GM12878 (cell line): ENCODE data around the gene BIRC7. TPM values are rescaled to one million over a fixed set of nuclear protein-coding genes. Genes with fewer than 3 reads are reported as not detected.
A peak's percentile ranks its signal among the peaks of the same experiment; 100 is the strongest.

Experiments
- ATAC-seq: fragments of 200-7000 bp; cut with Tn5 transposase; 3 replicates; pipeline ENCODE4 v1.9.1; 2020; ENCODE audit warnings: mild to moderate bottlenecking, moderate library complexity
- BruUV-seq: library from RNA; stranded (reverse); fragments of 400-500 nt; replicated peaks from 2 replicates; lab custom pipeline; 2021; lab: Mats Ljungman, UMichigan
- CTCF ChIA-PET: fragments of 300-600 bp; sonication (Branson Sonifier 250); formaldehyde crosslinking; extraction: SDS; loops from one replicate; lab custom pipeline; 2021; ENCODE audit warnings: inconsistent platforms; lab: Yijun Ruan, JAX
- POLR2A ChIA-PET: fragments of 350-600 bp; formaldehyde crosslinking; extraction: SDS; loops from one replicate; lab custom pipeline; 2021; ENCODE audit warnings: inconsistent platforms; lab: Charles Lee
- RAD21 ChIA-PET: fragments of 300-600 bp; sonication (Branson Sonifier 250); formaldehyde crosslinking; loops from one replicate; lab custom pipeline; 2023; ENCODE audit warnings: antibody characterized with exemption; ENCODE audit not compliant: unreplicated experiment; lab: Charles Lee
- SMC1A ChIA-PET: fragments of 300-600 bp; sonication (Branson Sonifier 250); formaldehyde crosslinking; loops from one replicate; lab custom pipeline; 2023; ENCODE audit not compliant: unreplicated experiment, uncharacterized antibody; lab: Charles Lee
- DNase-seq: peaks from one replicate; pipeline ENCODE4 v3.0.0-alpha.2; 2011; ENCODE audit warnings: low read depth, low spot score
- FAIRE-seq: peaks from 3 replicates; lab custom pipeline; 2011; peaks lifted over from hg19 to GRCh38; lab: Jason Lieb, UNC
- H2AFZ ChIP-seq: 2 replicates; pipeline ENCODE4 v1.6.0; 2011; ENCODE audit warnings: low read depth, low read length, control low read depth; ENCODE audit not compliant: control insufficient read depth
- H3K27ac ChIP-seq: 2 replicates; pipeline ENCODE4 v1.5.1; 2011; ENCODE audit warnings: control low read depth; ENCODE audit not compliant: control insufficient read depth, insufficient read depth
- H3K27me3 ChIP-seq, 2 experiments: replicated peaks in 1 of 2; 2 replicates each; pipeline versions ENCODE4 v1.6.0 to v1.6.1; 2011; ENCODE audit warnings: low read length in 1 of 2; ENCODE audit not compliant: control insufficient read depth in 2 of 2, insufficient read depth in 2 of 2
- H3K36me3 ChIP-seq, 2 experiments: 2 replicates each; pipeline ENCODE4 v1.5.1; 2011; ENCODE audit warnings: low read length in 1 of 2; ENCODE audit not compliant: control insufficient read depth in 2 of 2, insufficient read depth in 2 of 2
- H3K4me1 ChIP-seq: 2 replicates; pipeline ENCODE4 v1.6.1; 2011; ENCODE audit warnings: mild to moderate bottlenecking, low read length, moderate library complexity, mixed read lengths; ENCODE audit not compliant: control insufficient read depth, insufficient read depth
- H3K4me2 ChIP-seq: 2 replicates; pipeline ENCODE4 v1.6.0; 2011; ENCODE audit warnings: control low read depth; ENCODE audit not compliant: control insufficient read depth, insufficient read depth
- H3K4me3 ChIP-seq: fragments of 200-600 bp; sonication (generic); 2 replicates; pipeline ENCODE4 v1.5.1; 2016
- H3K79me2 ChIP-seq: 2 replicates; pipeline ENCODE4 v1.6.0; 2011; ENCODE audit warnings: low read length; ENCODE audit not compliant: control insufficient read depth, insufficient read depth
- H3K9ac ChIP-seq: 2 replicates; pipeline ENCODE4 v1.8.0; 2011; ENCODE audit warnings: low read length, control low read depth, mixed read lengths; ENCODE audit not compliant: control insufficient read depth, insufficient read depth
- H3K9me3 ChIP-seq: replicated peaks from 3 replicates; pipeline ENCODE4 v1.5.1; 2011; ENCODE audit warnings: mild to moderate bottlenecking, low read length; ENCODE audit not compliant: control insufficient read depth, insufficient read depth
- H4K20me1 ChIP-seq: 2 replicates; pipeline ENCODE4 v1.6.0; 2011; ENCODE audit not compliant: control insufficient read depth, insufficient read depth
- ATF7 ChIP-seq: fragments of 450-650 bp; IDR thresholded peaks from 2 replicates; pipeline ENCODE4 v1.6.1; 2016; ENCODE audit warnings: low read depth, mild to moderate bottlenecking
- CHD1 ChIP-seq: IDR thresholded peaks from 2 replicates; pipeline ENCODE4 v1.6.1; 2012; ENCODE audit warnings: low read depth, low read length, improper control_type of control experiment
- EZH2 ChIP-seq: IDR thresholded peaks from 2 replicates; pipeline ENCODE4 v1.6.1; 2012; ENCODE audit warnings: low read depth, mild to moderate bottlenecking, control low read depth, inconsistent platforms, low read length, borderline replicate concordance; ENCODE audit not compliant: control insufficient read depth
- FOS ChIP-seq: IDR thresholded peaks from 3 replicates; pipeline ENCODE4 v1.6.1; 2011; ENCODE audit warnings: borderline replicate concordance; ENCODE audit not compliant: insufficient read length; ENCODE audit errors: extremely low read depth
- MTA3 ChIP-seq: IDR thresholded peaks from 2 replicates; pipeline ENCODE4 v1.6.1; 2012; ENCODE audit warnings: low read length, inconsistent platforms, borderline replicate concordance
- RAD51 ChIP-seq: fragments of 450-650 bp; IDR thresholded peaks from 2 replicates; pipeline ENCODE4 v1.6.1; 2016; ENCODE audit warnings: moderate library complexity, mild to moderate bottlenecking, inconsistent platforms
- RCOR1 ChIP-seq: conservative IDR thresholded peaks from 2 replicates; pipeline ENCODE4 v1.6.1; 2012; ENCODE audit warnings: low read depth, low read length, improper control_type of control experiment
- SMAD5 ChIP-seq: IDR thresholded peaks from 2 replicates; pipeline ENCODE4 v1.6.1; 2016; ENCODE audit warnings: antibody characterized with exemption, low read depth
- TBL1XR1 ChIP-seq: IDR thresholded peaks from 2 replicates; pipeline ENCODE4 v1.6.1; 2012; ENCODE audit warnings: low read depth, low read length, improper control_type of control experiment
- WGBS: methylation state at CpG from one replicate; pipeline ENCODE4 v1.1.6; 2016; ENCODE audit warnings: low lambda C conversion rate; ENCODE audit not compliant: insufficient replicate concordance, insufficient coverage; ENCODE audit errors: missing lambda C conversion rate; 5-methylcytosine and 5-hydroxymethylcytosine counted together
- in situ Hi-C: fragments of 300-500 bp; cut with MboI; formaldehyde crosslinking; loops from 9 replicates; pipeline ENCODE4 v1.14.3; 2018; ENCODE audit warnings: mixed read lengths
- intact Hi-C: fragments of 100-400 bp; cut with micrococcal nuclease; formaldehyde crosslinking; loops from one replicate; pipeline ENCODE4 v1.14.2; 2022; ENCODE audit not compliant: unreplicated experiment
- polyA plus RNA-seq, 11 experiments: library from polyadenylated mRNA; depleted of rRNA in 4 of 11; unstranded in 6 of 11; stranded (reverse) in 5 of 11; fragments of >200 nt; fragmentation: Nextera tagmentation in 4 of 11; fragmentation: Illumina TruSeq in 1 of 11; extraction: Ambion mirVana in 4 of 11; extraction: Trizol in 1 of 11; gene quantifications; 1 replicate in 1 of 11; 2 replicates in 10 of 11; pipeline versions ENCODE4 v1.2.1 to v1.2.3, GENCODE V29; 2011 to 2016; ENCODE audit warnings: inconsistent platforms in 2 of 11, missing spikeins in 2 of 11, low read depth in 1 of 11
- total RNA-seq, 4 experiments: library from RNA; depleted of rRNA in 3 of 4; stranded (reverse); fragments of >200 nt in 3 of 4; fragmentation: Illumina TruSeq in 1 of 4; extraction: Trizol in 1 of 4; gene quantifications; 2 replicates each; pipeline versions ENCODE4 v1.2.1 to v1.2.3, GENCODE V29; 2013 to 2021
- TF ChIP-seq, protein P1 (sequence below): fragments of 450-650 bp; IDR thresholded peaks from 2 replicates; pipeline ENCODE4 v1.6.1; 2017; ENCODE audit warnings: low read depth, mild to moderate bottlenecking, moderate library complexity
- TF ChIP-seq, protein P2 (sequence below): fragments of 450-650 bp; conservative IDR thresholded peaks from 2 replicates; pipeline ENCODE4 v1.6.1; 2017; ENCODE audit warnings: mild to moderate bottlenecking, moderate library complexity
- TF ChIP-seq, protein P3 (sequence below): IDR thresholded peaks from 2 replicates; pipeline ENCODE4 v1.6.1; 2011; ENCODE audit warnings: borderline replicate concordance, low read depth, mild to moderate bottlenecking, moderate library complexity, low read length; ENCODE audit not compliant: insufficient read depth, poor library complexity, severe bottlenecking
- TF ChIP-seq, protein P4 (sequence below): fragments of 450-650 bp; IDR thresholded peaks from 2 replicates; pipeline ENCODE4 v1.6.1; 2017; ENCODE audit warnings: mild to moderate bottlenecking, moderate library complexity

Gene BIRC7
- total and polyA plus RNA-seq, 10 of the 15 experiments (the other 5 are each of a cell fraction or from before 2014, with no cell fraction given), result 0.31 TPM; not detected in 9

DNA sequence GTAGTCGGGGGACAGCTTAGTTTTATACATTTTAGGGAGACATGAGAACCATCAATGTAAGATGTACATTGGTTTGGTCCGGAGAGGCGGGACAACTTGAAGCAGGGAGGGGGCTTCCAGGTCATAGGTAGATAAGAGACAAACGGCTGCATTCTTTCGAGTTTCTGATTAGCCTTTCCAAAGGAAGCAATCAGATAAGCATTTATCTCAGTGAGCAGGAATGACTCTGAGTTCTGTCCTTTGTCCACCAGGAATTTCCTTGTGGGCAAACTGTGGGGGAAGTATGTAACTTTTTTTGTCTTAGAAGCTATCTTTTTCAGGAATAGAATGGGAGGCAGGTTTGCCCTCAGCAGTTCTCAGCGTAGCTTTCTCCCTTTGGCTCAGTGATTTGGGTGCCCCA, 21.2 kb upstream of the BIRC7 start:
- DNase-seq (no peak), FAIRE-seq (no peak)
- H3K27me3 ChIP-seq, result no peaks in the 10 kb centered on the region
- H3K9me3 ChIP-seq, result no peaks in the 10 kb centered on the region
- SMC1A ChIA-PET, result interaction anchor here (1.2 kb wide), 1 partner anchor 8 kb away, joined by 3 read pairs; no protein-coding TSS in a partner anchor
- no TSS peak for BruUV-seq
- H3K27ac ChIP-seq, result no peak overlapping the region
- H3K4me1 ChIP-seq, result peaks cover 15% of the 10 kb centered on the region
- TF ChIP-seq, protein P1, sequence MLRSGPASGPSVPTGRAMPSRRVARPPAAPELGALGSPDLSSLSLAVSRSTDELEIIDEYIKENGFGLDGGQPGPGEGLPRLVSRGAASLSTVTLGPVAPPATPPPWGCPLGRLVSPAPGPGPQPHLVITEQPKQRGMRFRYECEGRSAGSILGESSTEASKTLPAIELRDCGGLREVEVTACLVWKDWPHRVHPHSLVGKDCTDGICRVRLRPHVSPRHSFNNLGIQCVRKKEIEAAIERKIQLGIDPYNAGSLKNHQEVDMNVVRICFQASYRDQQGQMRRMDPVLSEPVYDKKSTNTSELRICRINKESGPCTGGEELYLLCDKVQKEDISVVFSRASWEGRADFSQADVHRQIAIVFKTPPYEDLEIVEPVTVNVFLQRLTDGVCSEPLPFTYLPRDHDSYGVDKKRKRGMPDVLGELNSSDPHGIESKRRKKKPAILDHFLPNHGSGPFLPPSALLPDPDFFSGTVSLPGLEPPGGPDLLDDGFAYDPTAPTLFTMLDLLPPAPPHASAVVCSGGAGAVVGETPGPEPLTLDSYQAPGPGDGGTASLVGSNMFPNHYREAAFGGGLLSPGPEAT, result no peak
- TF ChIP-seq FOS (no peak), SMAD5 (no peak), EZH2 (no peak), RCOR1 (no peak), MTA3 (no peak), CHD1 (no peak), TBL1XR1 (no peak), ATF7 (no peak), RAD51 (no peak)
- TF ChIP-seq, protein P2, sequence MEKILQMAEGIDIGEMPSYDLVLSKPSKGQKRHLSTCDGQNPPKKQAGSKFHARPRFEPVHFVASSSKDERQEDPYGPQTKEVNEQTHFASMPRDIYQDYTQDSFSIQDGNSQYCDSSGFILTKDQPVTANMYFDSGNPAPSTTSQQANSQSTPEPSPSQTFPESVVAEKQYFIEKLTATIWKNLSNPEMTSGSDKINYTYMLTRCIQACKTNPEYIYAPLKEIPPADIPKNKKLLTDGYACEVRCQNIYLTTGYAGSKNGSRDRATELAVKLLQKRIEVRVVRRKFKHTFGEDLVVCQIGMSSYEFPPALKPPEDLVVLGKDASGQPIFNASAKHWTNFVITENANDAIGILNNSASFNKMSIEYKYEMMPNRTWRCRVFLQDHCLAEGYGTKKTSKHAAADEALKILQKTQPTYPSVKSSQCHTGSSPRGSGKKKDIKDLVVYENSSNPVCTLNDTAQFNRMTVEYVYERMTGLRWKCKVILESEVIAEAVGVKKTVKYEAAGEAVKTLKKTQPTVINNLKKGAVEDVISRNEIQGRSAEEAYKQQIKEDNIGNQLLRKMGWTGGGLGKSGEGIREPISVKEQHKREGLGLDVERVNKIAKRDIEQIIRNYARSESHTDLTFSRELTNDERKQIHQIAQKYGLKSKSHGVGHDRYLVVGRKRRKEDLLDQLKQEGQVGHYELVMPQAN, result no peak
- TF ChIP-seq, protein P3, sequence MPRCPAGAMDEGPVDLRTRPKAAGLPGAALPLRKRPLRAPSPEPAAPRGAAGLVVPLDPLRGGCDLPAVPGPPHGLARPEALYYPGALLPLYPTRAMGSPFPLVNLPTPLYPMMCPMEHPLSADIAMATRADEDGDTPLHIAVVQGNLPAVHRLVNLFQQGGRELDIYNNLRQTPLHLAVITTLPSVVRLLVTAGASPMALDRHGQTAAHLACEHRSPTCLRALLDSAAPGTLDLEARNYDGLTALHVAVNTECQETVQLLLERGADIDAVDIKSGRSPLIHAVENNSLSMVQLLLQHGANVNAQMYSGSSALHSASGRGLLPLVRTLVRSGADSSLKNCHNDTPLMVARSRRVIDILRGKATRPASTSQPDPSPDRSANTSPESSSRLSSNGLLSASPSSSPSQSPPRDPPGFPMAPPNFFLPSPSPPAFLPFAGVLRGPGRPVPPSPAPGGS, result no peak
- TF ChIP-seq, protein P4, sequence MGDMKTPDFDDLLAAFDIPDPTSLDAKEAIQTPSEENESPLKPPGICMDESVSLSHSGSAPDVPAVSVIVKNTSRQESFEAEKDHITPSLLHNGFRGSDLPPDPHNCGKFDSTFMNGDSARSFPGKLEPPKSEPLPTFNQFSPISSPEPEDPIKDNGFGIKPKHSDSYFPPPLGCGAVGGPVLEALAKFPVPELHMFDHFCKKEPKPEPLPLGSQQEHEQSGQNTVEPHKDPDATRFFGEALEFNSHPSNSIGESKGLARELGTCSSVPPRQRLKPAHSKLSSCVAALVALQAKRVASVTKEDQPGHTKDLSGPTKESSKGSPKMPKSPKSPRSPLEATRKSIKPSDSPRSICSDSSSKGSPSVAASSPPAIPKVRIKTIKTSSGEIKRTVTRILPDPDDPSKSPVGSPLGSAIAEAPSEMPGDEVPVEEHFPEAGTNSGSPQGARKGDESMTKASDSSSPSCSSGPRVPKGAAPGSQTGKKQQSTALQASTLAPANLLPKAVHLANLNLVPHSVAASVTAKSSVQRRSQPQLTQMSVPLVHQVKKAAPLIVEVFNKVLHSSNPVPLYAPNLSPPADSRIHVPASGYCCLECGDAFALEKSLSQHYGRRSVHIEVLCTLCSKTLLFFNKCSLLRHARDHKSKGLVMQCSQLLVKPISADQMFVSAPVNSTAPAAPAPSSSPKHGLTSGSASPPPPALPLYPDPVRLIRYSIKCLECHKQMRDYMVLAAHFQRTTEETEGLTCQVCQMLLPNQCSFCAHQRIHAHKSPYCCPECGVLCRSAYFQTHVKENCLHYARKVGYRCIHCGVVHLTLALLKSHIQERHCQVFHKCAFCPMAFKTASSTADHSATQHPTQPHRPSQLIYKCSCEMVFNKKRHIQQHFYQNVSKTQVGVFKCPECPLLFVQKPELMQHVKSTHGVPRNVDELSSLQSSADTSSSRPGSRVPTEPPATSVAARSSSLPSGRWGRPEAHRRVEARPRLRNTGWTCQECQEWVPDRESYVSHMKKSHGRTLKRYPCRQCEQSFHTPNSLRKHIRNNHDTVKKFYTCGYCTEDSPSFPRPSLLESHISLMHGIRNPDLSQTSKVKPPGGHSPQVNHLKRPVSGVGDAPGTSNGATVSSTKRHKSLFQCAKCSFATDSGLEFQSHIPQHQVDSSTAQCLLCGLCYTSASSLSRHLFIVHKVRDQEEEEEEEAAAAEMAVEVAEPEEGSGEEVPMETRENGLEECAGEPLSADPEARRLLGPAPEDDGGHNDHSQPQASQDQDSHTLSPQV, result no peak
- TF ChIP-seq, all 136 proteins: peak for 0
- POLR2A ChIA-PET, result interaction anchor here (0.6 to 0.8 kb wide), 2 partner anchors 205 to 802 kb away, joined by 3 to 4 read pairs; no protein-coding TSS in a partner anchor
- peaks cover 47% of the 10 kb centered on the region for H3K79me2 ChIP-seq
- H3K36me3 ChIP-seq, result peaks cover 6 to 14% of the 10 kb centered on the region in 2 experiments; a peak in 3 of 4 replicates
- peak overlapping the region; percentile 96 for H3K4me3 ChIP-seq
- CTCF ChIA-PET, result interaction anchor here (0.9 to 2.2 kb wide), 11 partner anchors 9 to 242 kb away, joined by 3 to 12 read pairs (median 6); no protein-coding TSS in a partner anchor
- ATAC-seq, result no peak
- peak overlapping the region; percentile 96; the same call in 1 of the 2 replicates for H3K9ac ChIP-seq
- peak overlapping the region; percentile 97 for H3K4me2 ChIP-seq
- intact Hi-C loops (no loop called here), in situ Hi-C loops (no loop called here)
- H4K20me1 ChIP-seq, result peaks cover 3% of the 10 kb centered on the region; the same call in 1 of the 2 replicates
- 93% methylated on average over 6 of the region's 6 CpGs for WGBS
- RAD21 ChIA-PET, result interaction anchor here (1.1 to 1.8 kb wide), 4 partner anchors 16 to 242 kb away, joined by 3 to 6 read pairs (median 5); no protein-coding TSS in a partner anchor
- H2AFZ ChIP-seq, result no peak overlapping the region
